SK-N-SH treated with all-trans-retinoic acid at 6 μM for 48 hours (cell line): ENCODE measurements around the gene MTF2.
"Not testable (repeated sequence)": the region's sequence is repeated elsewhere in the genome, so short reads cannot be mapped to it uniquely, and the experiment has no call there.

Source experiments
- ATAC-seq: fragments of 200-7000 bp; cut with Tn5 transposase; 3 replicates; pipeline ENCODE4 v1.9.1; 2020; ENCODE audit warnings: mild to moderate bottlenecking, moderate library complexity
- ARNTL ChIP-seq: fragments of 450-650 bp; formaldehyde crosslinking; IDR thresholded peaks from 2 replicates; pipeline ENCODE4 v1.5.0; 2020; ENCODE audit warnings: low read depth, mild to moderate bottlenecking, moderate library complexity, borderline replicate concordance
- BACH2 ChIP-seq: fragments of 250-450 bp; sonication (Bioruptor Pico); IDR thresholded peaks from 2 replicates; pipeline ENCODE4 v1.9.0; 2021; ENCODE audit warnings: mild to moderate bottlenecking, borderline replicate concordance
- CSDC2 ChIP-seq: fragments of 250-450 bp; sonication (Bioruptor Pico); IDR thresholded peaks from 2 replicates; pipeline ENCODE4 v1.5.0; 2020; ENCODE audit warnings: mild to moderate bottlenecking, moderate library complexity
- CSRNP3 ChIP-seq: fragments of 250-450 bp; sonication (Bioruptor Pico); IDR thresholded peaks from 2 replicates; pipeline ENCODE4 v1.5.1; 2021; ENCODE audit warnings: mild to moderate bottlenecking, moderate library complexity
- ESRRG ChIP-seq: fragments of 250-450 bp; sonication (Bioruptor Pico); IDR thresholded peaks from 2 replicates; pipeline ENCODE4 v1.6.1; 2021; ENCODE audit warnings: mild to moderate bottlenecking
- GLIS3 ChIP-seq: fragments of 250-450 bp; sonication (Bioruptor Pico); IDR thresholded peaks from 2 replicates; pipeline ENCODE4 v1.5.0; 2020; ENCODE audit warnings: mild to moderate bottlenecking, moderate library complexity
- ISL1 ChIP-seq: fragments of 250-450 bp; sonication (Bioruptor Pico); IDR thresholded peaks from 2 replicates; pipeline ENCODE4 v2.1.2; 2022; ENCODE audit warnings: mild to moderate bottlenecking, moderate library complexity
- OSR1 ChIP-seq: fragments of 250-450 bp; sonication (Bioruptor Pico); IDR thresholded peaks from 2 replicates; pipeline ENCODE4 v1.8.0; 2022; ENCODE audit warnings: moderate library complexity, mild to moderate bottlenecking, inconsistent platforms
- POU6F1 ChIP-seq: fragments of 250-450 bp; sonication (Bioruptor Pico); IDR thresholded peaks from 2 replicates; pipeline ENCODE4 v1.8.0; 2021; ENCODE audit warnings: low read depth, mild to moderate bottlenecking, moderate library complexity, borderline replicate concordance
- PPARA ChIP-seq: fragments of 250-450 bp; sonication (Bioruptor Pico); IDR thresholded peaks from 2 replicates; pipeline ENCODE4 v1.5.0; 2020; ENCODE audit warnings: mild to moderate bottlenecking, borderline replicate concordance
- SNAI2 ChIP-seq: fragments of 250-450 bp; sonication (Bioruptor Pico); IDR thresholded peaks from 2 replicates; pipeline ENCODE4 v1.5.0; 2020; ENCODE audit warnings: mild to moderate bottlenecking, moderate library complexity
- TCF4 ChIP-seq: fragments of 250-450 bp; sonication (Bioruptor Pico); IDR thresholded peaks from 2 replicates; pipeline ENCODE4 v1.8.0; 2021; ENCODE audit warnings: mild to moderate bottlenecking, moderate library complexity, borderline replicate concordance
- TOX ChIP-seq: fragments of 250-450 bp; sonication (Bioruptor Pico); IDR thresholded peaks from 2 replicates; pipeline ENCODE4 v1.8.0; 2021; ENCODE audit warnings: mild to moderate bottlenecking, moderate library complexity, borderline replicate concordance
- ZC3H10 ChIP-seq: fragments of 250-450 bp; sonication (Bioruptor Pico); IDR thresholded peaks from 2 replicates; pipeline ENCODE4 v1.5.1; 2021; ENCODE audit warnings: mild to moderate bottlenecking, moderate library complexity
- ZFP3 ChIP-seq: fragments of 250-450 bp; sonication (Bioruptor Pico); IDR thresholded peaks from 2 replicates; pipeline ENCODE4 v1.5.0; 2020; ENCODE audit warnings: mild to moderate bottlenecking, moderate library complexity
- ZNF565 ChIP-seq: fragments of 450-650 bp; formaldehyde crosslinking; conservative IDR thresholded peaks from 2 replicates; pipeline ENCODE4 v1.5.0; 2020; ENCODE audit warnings: low read depth, mild to moderate bottlenecking, moderate library complexity
- ZNF8 ChIP-seq: fragments of 450-650 bp; formaldehyde crosslinking; IDR thresholded peaks from 2 replicates; pipeline ENCODE4 v1.5.0; 2020; ENCODE audit warnings: mild to moderate bottlenecking, moderate library complexity
- TF ChIP-seq, protein P1 (sequence below): fragments of 250-450 bp; sonication (Bioruptor Pico); IDR thresholded peaks from 2 replicates; pipeline ENCODE4 v1.5.0; 2020; ENCODE audit warnings: mild to moderate bottlenecking, moderate library complexity
- TF ChIP-seq, protein P2 (sequence below): fragments of 250-450 bp; sonication (Bioruptor Pico); IDR thresholded peaks from 2 replicates; pipeline ENCODE4 v1.5.1; 2020; ENCODE audit warnings: low read depth, mild to moderate bottlenecking, moderate library complexity
- TF ChIP-seq, protein P3 (sequence below): fragments of 250-450 bp; sonication (Bioruptor Pico); IDR thresholded peaks from 2 replicates; pipeline ENCODE4 v1.8.0; 2020; ENCODE audit warnings: mild to moderate bottlenecking, moderate library complexity, borderline replicate concordance

Gene MTF2

GRCh38 chr1:93164816-93165215 lies 85.7 kb downstream of the MTF2 start:
- TF ChIP-seq ZFP3 (CRISPR knock-in tag) = no peak
- TF ChIP-seq ARNTL = no peak
- no peak for TF ChIP-seq TCF4 (CRISPR knock-in tag)
- no peak for TF ChIP-seq SNAI2 (CRISPR knock-in tag)
- TF ChIP-seq, protein P1, sequence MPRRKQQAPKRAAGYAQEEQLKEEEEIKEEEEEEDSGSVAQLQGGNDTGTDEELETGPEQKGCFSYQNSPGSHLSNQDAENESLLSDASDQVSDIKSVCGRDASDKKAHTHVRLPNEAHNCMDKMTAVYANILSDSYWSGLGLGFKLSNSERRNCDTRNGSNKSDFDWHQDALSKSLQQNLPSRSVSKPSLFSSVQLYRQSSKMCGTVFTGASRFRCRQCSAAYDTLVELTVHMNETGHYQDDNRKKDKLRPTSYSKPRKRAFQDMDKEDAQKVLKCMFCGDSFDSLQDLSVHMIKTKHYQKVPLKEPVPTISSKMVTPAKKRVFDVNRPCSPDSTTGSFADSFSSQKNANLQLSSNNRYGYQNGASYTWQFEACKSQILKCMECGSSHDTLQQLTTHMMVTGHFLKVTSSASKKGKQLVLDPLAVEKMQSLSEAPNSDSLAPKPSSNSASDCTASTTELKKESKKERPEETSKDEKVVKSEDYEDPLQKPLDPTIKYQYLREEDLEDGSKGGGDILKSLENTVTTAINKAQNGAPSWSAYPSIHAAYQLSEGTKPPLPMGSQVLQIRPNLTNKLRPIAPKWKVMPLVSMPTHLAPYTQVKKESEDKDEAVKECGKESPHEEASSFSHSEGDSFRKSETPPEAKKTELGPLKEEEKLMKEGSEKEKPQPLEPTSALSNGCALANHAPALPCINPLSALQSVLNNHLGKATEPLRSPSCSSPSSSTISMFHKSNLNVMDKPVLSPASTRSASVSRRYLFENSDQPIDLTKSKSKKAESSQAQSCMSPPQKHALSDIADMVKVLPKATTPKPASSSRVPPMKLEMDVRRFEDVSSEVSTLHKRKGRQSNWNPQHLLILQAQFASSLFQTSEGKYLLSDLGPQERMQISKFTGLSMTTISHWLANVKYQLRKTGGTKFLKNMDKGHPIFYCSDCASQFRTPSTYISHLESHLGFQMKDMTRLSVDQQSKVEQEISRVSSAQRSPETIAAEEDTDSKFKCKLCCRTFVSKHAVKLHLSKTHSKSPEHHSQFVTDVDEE = no peak
- no peak for TF ChIP-seq GLIS3
- no peak for TF ChIP-seq POU6F1 (CRISPR knock-in tag)
- TF ChIP-seq BACH2 (CRISPR knock-in tag) = no peak
- TF ChIP-seq CSRNP3 (CRISPR knock-in tag) = no peak
- TF ChIP-seq ZNF8 (CRISPR knock-in tag) = no peak
- no peak for TF ChIP-seq ESRRG (CRISPR knock-in tag)
- no peak for TF ChIP-seq TOX (CRISPR knock-in tag)
- no peak for TF ChIP-seq ZC3H10 (CRISPR knock-in tag)
- no peak for TF ChIP-seq ZNF565 (CRISPR knock-in tag)
- no peak for TF ChIP-seq OSR1 (CRISPR knock-in tag)
- TF ChIP-seq, protein P2, sequence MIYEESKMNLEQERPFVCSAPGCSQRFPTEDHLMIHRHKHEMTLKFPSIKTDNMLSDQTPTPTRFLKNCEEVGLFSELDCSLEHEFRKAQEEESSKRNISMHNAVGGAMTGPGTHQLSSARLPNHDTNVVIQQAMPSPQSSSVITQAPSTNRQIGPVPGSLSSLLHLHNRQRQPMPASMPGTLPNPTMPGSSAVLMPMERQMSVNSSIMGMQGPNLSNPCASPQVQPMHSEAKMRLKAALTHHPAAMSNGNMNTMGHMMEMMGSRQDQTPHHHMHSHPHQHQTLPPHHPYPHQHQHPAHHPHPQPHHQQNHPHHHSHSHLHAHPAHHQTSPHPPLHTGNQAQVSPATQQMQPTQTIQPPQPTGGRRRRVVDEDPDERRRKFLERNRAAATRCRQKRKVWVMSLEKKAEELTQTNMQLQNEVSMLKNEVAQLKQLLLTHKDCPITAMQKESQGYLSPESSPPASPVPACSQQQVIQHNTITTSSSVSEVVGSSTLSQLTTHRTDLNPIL (CRISPR knock-in tag) = no peak
- no peak for TF ChIP-seq CSDC2 (CRISPR knock-in tag)
- TF ChIP-seq, protein P3, sequence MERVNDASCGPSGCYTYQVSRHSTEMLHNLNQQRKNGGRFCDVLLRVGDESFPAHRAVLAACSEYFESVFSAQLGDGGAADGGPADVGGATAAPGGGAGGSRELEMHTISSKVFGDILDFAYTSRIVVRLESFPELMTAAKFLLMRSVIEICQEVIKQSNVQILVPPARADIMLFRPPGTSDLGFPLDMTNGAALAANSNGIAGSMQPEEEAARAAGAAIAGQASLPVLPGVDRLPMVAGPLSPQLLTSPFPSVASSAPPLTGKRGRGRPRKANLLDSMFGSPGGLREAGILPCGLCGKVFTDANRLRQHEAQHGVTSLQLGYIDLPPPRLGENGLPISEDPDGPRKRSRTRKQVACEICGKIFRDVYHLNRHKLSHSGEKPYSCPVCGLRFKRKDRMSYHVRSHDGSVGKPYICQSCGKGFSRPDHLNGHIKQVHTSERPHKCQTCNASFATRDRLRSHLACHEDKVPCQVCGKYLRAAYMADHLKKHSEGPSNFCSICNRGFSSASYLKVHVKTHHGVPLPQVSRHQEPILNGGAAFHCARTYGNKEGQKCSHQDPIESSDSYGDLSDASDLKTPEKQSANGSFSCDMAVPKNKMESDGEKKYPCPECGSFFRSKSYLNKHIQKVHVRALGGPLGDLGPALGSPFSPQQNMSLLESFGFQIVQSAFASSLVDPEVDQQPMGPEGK (CRISPR knock-in tag) = no peak
- no peak for TF ChIP-seq ISL1 (CRISPR knock-in tag)
- TF ChIP-seq PPARA (CRISPR knock-in tag) = no peak
- TF ChIP-seq, all 23 proteins: peak for 0
- no peak for ATAC-seq

GRCh38 chr1:93165895-93166294 lies 86.8 kb downstream of the MTF2 start:
- ATAC-seq = not testable (repeated sequence)

- ATAC-seq = no peak
- TF ChIP-seq CSRNP3 (CRISPR knock-in tag) = no peak
- TF ChIP-seq, protein P1 = no peak
- TF ChIP-seq TCF4 (CRISPR knock-in tag) = no peak
- no peak for TF ChIP-seq ARNTL
- no peak for TF ChIP-seq ZFP3 (CRISPR knock-in tag)
- TF ChIP-seq, protein P3 (CRISPR knock-in tag) = no peak
- TF ChIP-seq OSR1 (CRISPR knock-in tag) = no peak
- TF ChIP-seq ZNF565 (CRISPR knock-in tag) = no peak
Observed at GRCh38 chr1:93167006-93167405, 87.9 kb downstream of the MTF2 start.

GRCh38 chr1:93170141-93170678 lies 91.1 kb downstream of the MTF2 start:
- not testable (repeated sequence) for ATAC-seq
